ENCODE data around the gene CNTNAP2.

- TF ChIP-seq CTCF (IDR thresholded peaks at IDR 0.05) (no peak), POLR2A (IDR thresholded peaks at IDR 0.05) (no peak)
Measured at GRCh38 chr7:148270576-148270975, 2154.0 kb downstream of the CNTNAP2 start.

Measured in lower leg skin (tissue), 3 donors.